NCI-H2107 treated with DMSO at 0.1 percent for 48 hours (cell line): ENCODE results near the gene RIOK1.
"Not testable (repeated sequence)": the region's sequence is repeated elsewhere in the genome, so short reads cannot be mapped to it uniquely, and the experiment has no call there.

Experiments
- DNase-seq: peaks from one replicate; lab custom pipeline; 2025; ENCODE audit not compliant: unreplicated experiment; lab: John Stamatoyannopoulos, UW

The RIOK1 gene

GRCh38 chr6:7439228-7439627 is 49.6 kb downstream of the RIOK1 start:
- DNase-seq, result no peak

- DNase-seq, result no peak
These were observed 50.9 kb downstream of the RIOK1 start for GRCh38 chr6:7440476-7440875.

GRCh38 chr6:7441048-7441775 is 51.6 kb downstream of the RIOK1 start:
- DNase-seq, result no peak

- DNase-seq, result no peak
These were observed 52.9 kb downstream of the RIOK1 start for GRCh38 chr6:7442467-7442866.

- no peak for DNase-seq
These were observed 55.5 kb downstream of the RIOK1 start for GRCh38 chr6:7445101-7445500.

GRCh38 chr6:7445885-7446461 is 56.4 kb downstream of the RIOK1 start:
- no peak for DNase-seq

- DNase-seq, result no peak
These were observed 57.2 kb downstream of the RIOK1 start for GRCh38 chr6:7446619-7447325.

GRCh38 chr6:7448232-7448631 is 58.6 kb downstream of the RIOK1 start:
- DNase-seq, result no peak

- DNase-seq, result no peak
These were observed 59.4 kb downstream of the RIOK1 start for GRCh38 chr6:7449018-7449417.

- no peak for DNase-seq
These were observed 61.7 kb downstream of the RIOK1 start for GRCh38 chr6:7451326-7451725.

- no peak for DNase-seq
These were observed 63.3 kb downstream of the RIOK1 start for GRCh38 chr6:7452898-7453297.

- no peak for DNase-seq
These were observed 65.2 kb downstream of the RIOK1 start for GRCh38 chr6:7454696-7455358.

GRCh38 chr6:7456302-7456701 is 66.7 kb downstream of the RIOK1 start:
- DNase-seq, result not testable (repeated sequence)

- no peak for DNase-seq
These were observed 71.8 kb downstream of the RIOK1 start for GRCh38 chr6:7461416-7461815.

GRCh38 chr6:7463785-7464184 is 74.2 kb downstream of the RIOK1 start:
- no peak for DNase-seq

- no peak for DNase-seq
These were observed 77.6 kb downstream of the RIOK1 start for GRCh38 chr6:7467007-7467897.
